ENCODE measurements around the gene DLG2.

DLG2 gene

DNA sequence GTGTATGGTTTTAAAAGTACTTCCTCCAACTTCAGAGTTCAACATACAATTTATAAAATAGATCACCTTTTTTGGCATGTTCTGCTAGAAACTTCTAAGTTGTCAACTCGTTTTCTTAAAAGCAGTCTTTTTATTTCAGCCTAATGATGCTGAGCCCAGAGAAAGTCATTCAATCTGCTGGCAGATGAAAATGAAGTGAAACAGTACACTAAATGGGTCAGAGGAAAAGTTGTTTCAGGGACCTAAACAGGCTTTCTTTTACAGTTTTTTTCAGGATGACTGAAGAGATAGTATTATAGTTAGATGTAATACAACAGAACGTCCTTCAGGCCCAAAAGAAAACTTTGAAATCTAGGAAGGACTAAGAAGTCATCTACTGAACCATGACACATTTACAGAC lies 1498.3 kb downstream of the DLG2 start:
- no peak for DNase-seq (ENCODE audit: low read depth in 2 of 2)

DNA sequence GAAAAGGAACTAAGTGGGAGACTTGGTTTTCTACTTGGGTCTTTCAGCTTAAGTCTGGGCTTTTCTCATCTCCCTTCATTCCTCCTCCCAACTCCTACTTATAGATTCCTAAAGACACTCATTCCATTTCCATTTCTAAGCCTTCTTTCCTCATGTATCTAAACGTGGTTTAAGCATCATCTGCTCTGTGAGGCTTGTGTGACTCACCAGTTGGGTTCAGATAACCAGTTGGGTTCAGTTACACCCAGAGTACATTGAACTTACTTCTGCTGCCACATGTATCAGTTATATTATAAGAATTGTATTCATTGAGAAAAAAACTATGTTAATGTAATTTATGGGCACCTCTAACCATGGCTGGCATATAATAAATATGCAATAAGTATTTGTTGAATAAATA lies 1509.8 kb downstream of the DLG2 start:
- no peak for DNase-seq (ENCODE audit: low read depth in 2 of 2)

- no peak for DNase-seq (ENCODE audit: low read depth in 2 of 2)
These were observed 1520.6 kb downstream of the DLG2 start for GRCh38 chr11:84106541-84106940.

DNA sequence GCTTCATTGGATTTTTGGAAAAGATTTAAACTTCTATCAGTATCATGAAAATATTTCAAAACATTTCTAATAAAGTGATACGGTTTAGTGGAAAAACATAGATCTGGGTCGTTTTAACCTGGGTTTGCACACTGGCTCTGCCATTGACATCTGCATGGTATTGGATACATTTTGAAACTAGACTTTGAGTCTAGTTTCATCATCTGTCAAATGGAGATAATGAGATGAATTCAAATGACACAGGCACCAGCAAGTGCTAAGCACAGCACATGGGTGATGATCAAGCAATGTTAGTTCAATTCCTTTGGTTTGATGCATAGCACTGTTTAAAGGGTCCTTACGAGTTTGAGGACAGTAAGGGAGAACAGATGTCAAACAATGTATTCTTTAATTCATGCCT lies 1522.0 kb downstream of the DLG2 start:
- DNase-seq (ENCODE audit: low read depth in 2 of 2): no peak

GRCh38 chr11:84103096-84103495 lies 1524.0 kb downstream of the DLG2 start:
- no peak for DNase-seq (ENCODE audit: low read depth in 2 of 2)

- no peak for DNase-seq (ENCODE audit: low read depth in 2 of 2)
These were observed 1530.0 kb downstream of the DLG2 start for GRCh38 chr11:84097186-84097585.

DNA sequence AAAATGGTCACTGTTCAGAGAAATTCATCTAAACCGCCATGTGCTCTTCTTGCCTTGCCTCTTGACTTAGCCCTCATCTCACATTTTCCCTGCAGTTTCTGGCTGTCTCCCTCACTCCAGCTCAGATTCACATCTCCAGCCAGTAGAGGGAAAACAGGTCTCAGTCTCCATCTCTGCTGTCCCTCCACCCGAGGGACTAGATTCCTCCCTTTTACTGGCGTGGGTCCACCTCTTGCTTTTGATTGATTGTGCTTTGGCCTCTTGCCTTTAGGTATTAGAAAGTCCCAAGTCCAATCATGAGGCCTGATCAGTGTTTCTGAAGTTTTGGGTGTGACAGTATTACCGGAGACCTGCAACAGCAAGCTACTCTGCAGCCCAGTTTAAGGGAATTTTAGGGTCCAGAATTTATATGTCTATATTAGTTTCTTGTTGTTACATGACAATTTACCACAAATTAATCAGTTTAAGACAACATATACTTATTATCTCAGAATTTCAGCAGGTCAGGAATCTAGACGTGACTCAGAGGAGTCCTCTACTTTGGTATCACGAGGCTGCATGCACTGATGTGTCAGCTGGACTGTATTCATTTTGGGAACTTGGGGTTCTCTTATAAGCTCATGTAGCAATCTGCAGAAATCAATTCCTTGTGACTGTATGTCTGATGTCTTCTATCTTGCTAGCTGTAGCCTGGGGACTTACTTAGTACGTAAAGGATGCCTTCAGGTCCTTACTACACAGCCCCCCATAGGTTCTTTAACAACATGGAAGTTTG lies 1535.7 kb downstream of the DLG2 start:
- no peak for DNase-seq (ENCODE audit: low read depth in 2 of 2)

- DNase-seq (ENCODE audit: low read depth in 2 of 2): no peak
These were observed 1537.8 kb downstream of the DLG2 start for GRCh38 chr11:84089072-84090057.

GRCh38 chr11:84071851-84072250 lies 1555.3 kb downstream of the DLG2 start:
- no peak for DNase-seq (ENCODE audit: low read depth in 2 of 2)

- no peak for DNase-seq (ENCODE audit: low read depth in 2 of 2)
These were observed 1558.1 kb downstream of the DLG2 start for GRCh38 chr11:84069048-84069447.

GRCh38 chr11:84061726-84062125 lies 1565.4 kb downstream of the DLG2 start:
- no peak for DNase-seq (ENCODE audit: low read depth in 2 of 2)

GRCh38 chr11:84056653-84057376 lies 1570.3 kb downstream of the DLG2 start:
- no peak for DNase-seq (ENCODE audit: low read depth in 2 of 2)

DNA sequence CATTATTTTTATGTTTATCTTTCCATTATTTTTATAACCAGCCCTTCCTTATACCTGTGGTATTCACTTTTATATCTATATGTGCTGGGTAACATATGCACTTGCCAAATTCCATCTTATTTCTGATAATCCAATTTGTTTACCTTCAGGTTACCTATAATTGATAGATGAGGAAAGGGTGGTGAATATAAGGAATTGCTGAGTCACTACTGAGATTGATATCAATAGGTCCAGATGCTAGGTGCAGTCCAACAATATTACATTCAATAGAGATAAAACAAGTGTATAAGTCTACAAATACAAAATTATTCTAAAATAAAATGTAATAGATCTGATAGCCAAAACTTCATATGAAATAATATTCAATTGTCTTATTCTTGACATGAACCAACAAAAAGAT lies 1582.0 kb downstream of the DLG2 start:
- DNase-seq (ENCODE audit: low read depth in 2 of 2): no peak

DNA sequence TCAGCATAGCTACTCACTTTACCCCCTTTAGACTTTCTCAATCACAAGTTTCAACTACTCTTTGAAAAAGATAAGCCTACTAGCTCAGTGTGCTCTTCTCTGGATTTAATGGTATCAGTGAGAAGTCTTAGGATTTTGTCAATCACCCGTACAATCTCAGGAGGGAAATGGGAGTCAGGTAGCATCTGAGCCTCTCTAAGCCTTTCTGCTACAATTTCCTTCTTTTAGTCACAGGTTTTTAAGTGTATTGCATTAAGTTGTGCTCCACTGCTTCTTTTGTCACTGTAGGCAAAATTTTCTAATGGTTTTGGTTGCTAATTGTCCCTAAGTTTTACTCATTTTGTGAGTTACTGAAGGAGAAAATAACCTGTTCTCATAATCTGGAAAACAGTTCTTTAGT lies 1582.4 kb downstream of the DLG2 start:
- no peak for DNase-seq (ENCODE audit: low read depth in 2 of 2)

- no peak for DNase-seq (ENCODE audit: low read depth in 2 of 2)
These were observed 1590.4 kb downstream of the DLG2 start for GRCh38 chr11:84036664-84037194.

GRCh38 chr11:84035645-84036044 lies 1591.5 kb downstream of the DLG2 start:
- DNase-seq (ENCODE audit: low read depth in 2 of 2): no peak

GRCh38 chr11:84034484-84034883 lies 1592.7 kb downstream of the DLG2 start:
- DNase-seq (ENCODE audit: low read depth in 2 of 2): no peak

DNA sequence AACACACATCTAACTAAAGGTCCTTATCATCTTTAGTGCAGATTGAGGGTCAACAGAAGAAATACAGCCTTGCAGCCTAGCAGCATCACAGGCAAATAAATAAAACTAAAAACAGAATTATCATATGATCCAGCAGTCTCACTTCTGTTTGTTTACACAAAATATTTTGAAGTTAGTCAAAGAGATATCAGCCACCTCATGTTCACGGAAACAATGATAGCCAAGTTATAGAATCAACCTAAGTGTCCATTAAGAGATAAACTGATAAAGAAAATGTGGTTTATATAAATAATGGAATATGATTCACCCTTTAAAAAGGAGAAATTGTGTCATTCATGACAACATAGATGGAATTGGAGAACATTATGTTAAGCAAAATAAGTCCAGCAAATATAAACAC lies 1602.9 kb downstream of the DLG2 start:
- no peak for DNase-seq (ENCODE audit: low read depth in 2 of 2)

DNA sequence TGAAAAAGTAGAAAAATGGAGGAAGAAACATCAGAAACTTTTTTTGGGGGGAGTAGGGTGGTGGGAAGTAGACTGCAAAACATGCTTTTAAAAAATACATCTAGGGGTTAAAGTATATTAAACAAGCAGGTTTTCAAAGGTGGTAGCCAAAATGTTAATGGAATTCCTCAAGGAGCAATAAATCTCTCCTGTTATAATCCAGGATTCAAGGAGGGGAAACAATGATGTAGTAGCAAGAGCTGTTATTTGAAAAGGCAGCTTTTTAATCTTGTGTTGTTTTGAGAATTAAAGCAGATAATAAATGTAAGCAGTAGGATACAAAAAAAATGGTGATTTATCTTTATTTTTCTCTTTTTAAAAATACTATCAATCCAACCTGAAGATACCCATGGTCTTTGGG lies 1604.4 kb downstream of the DLG2 start:
- no peak for DNase-seq (ENCODE audit: low read depth in 2 of 2)

DNA sequence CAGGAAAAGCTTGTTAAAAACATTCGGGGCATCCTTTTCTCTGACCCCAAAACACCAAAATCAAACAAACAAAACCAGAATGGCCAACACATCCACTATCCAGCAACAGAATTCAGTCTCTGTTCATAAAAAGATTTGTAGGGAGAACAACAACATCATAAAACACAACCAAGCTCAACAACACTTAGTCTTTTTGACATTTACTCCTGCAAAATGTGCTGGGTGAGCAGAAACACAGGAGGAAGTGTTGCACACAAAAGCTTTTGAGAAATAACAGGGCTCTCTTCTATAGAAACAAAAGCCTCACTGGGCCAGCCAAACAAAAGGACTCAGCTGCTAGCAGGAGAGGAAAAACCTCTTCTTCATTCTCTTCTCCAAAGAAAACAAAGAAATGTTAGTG lies 1604.9 kb downstream of the DLG2 start:
- no peak for DNase-seq (ENCODE audit: low read depth in 2 of 2)

DNA sequence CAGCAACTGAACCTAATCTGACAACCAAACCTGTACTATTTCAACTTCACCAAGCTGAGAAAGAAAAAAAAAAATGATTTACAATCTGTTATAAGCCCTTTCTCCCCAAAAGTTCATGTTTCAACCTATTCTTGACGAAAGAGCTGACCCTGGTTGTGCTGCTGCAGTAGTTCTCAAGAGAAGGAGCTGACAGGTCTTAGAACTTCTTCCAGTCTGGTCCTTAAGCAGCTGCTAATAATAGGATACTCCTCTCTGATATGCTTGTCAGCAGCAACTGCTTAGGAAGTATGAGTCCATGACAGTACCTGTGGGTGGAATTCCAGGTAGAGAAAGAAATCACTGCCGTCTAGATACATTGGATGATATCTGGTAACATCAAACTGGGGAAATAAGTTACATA lies 1605.9 kb downstream of the DLG2 start:
- no peak for DNase-seq (ENCODE audit: low read depth in 2 of 2)
